Caco-2 (cell line): ENCODE measurements around the gene ST6GAL1. TPM values are rescaled to one million over a fixed set of nuclear protein-coding genes. Genes with fewer than 3 reads are reported as not detected.

Source experiments
- BruUV-seq: library from RNA; stranded (reverse); fragments of 400-500 nt; replicated peaks from 2 replicates; lab custom pipeline; 2021; lab: Mats Ljungman, UMichigan
- CTCF ChIA-PET: fragments of 300-600 bp; sonication (Branson Sonifier 250); formaldehyde crosslinking; loops from one replicate; lab custom pipeline; 2022; ENCODE audit warnings: antibody characterized with exemption; lab: Charles Lee
- POLR2A ChIA-PET: fragments of 300-600 bp; sonication (Branson Sonifier 250); formaldehyde crosslinking; loops from one replicate; lab custom pipeline; 2022; ENCODE audit warnings: antibody characterized with exemption; lab: Charles Lee
- DNase-seq, 2 experiments: peaks; one replicate each; pipeline versions ENCODE4 v3.0.0 to v3.0.0-alpha.2; 2020 to 2022
- H3K27me3 ChIP-seq: replicated peaks from 2 replicates; pipeline ENCODE4 v1.6.0; 2011; ENCODE audit warnings: low read length; ENCODE audit not compliant: control insufficient read depth, insufficient read depth
- H3K36me3 ChIP-seq: 2 replicates; pipeline ENCODE4 v1.5.1; 2011; ENCODE audit warnings: low read length; ENCODE audit not compliant: control insufficient read depth, insufficient read depth
- H3K4me1 ChIP-seq: fragments of 250-450 bp; sonication (Bioruptor Pico); 2 replicates; pipeline ENCODE4 v1.5.1; 2020; ENCODE audit warnings: mild to moderate bottlenecking
- H3K4me3 ChIP-seq: 2 replicates; pipeline ENCODE4 v1.5.1; 2011; ENCODE audit warnings: low read depth, mild to moderate bottlenecking, control low read depth, low read length
- H3K9me3 ChIP-seq: fragments of 250-450 bp; sonication (Bioruptor Pico); 2 replicates; pipeline ENCODE4 v1.5.1; 2020; ENCODE audit warnings: mild to moderate bottlenecking, moderate library complexity
- H3K27ac Mint-ChIP-seq: one replicate; pipeline ENCODE4 v1.8.0; 2022; ENCODE audit warnings: mixed read lengths; ENCODE audit not compliant: unreplicated experiment
- H3K27me3 Mint-ChIP-seq: one replicate; pipeline ENCODE4 v1.8.0; 2022; ENCODE audit warnings: mixed read lengths; ENCODE audit not compliant: insufficient read depth, unreplicated experiment
- H3K36me3 Mint-ChIP-seq: one replicate; pipeline ENCODE4 v1.8.0; 2022; ENCODE audit warnings: mild to moderate bottlenecking, mixed read lengths; ENCODE audit not compliant: insufficient read depth, unreplicated experiment
- H3K4me1 Mint-ChIP-seq: one replicate; pipeline ENCODE4 v1.8.0; 2022; ENCODE audit warnings: low read depth, mixed read lengths; ENCODE audit not compliant: unreplicated experiment
- H3K4me3 Mint-ChIP-seq: one replicate; pipeline ENCODE4 v1.8.0; 2022; ENCODE audit warnings: mild to moderate bottlenecking, moderate library complexity, mixed read lengths; ENCODE audit not compliant: unreplicated experiment
- H3K9me3 Mint-ChIP-seq: one replicate; pipeline ENCODE4 v1.8.0; 2022; ENCODE audit warnings: mixed read lengths; ENCODE audit not compliant: unreplicated experiment
- CTCF ChIP-seq, 2 experiments: fragments of 200-600 bp in 1 of 2; IDR thresholded peaks; 1 replicate in 1 of 2; 2 replicates in 1 of 2; pipeline versions ENCODE4 v1.5.1 to v1.8.0; 2011 to 2022; ENCODE audit warnings: antibody characterized with exemption in 1 of 2, control low read depth in 1 of 2, inconsistent platforms in 1 of 2, low read depth in 1 of 2, low read length in 1 of 2, mild to moderate bottlenecking in 1 of 2, moderate library complexity in 1 of 2; ENCODE audit not compliant: insufficient read depth in 1 of 2, severe bottlenecking in 1 of 2, unreplicated experiment in 1 of 2
- intact Hi-C: fragments of 100-400 bp; cut with micrococcal nuclease; formaldehyde crosslinking; loops from one replicate; pipeline ENCODE4 v1.10.0; 2022; ENCODE audit not compliant: unreplicated experiment
- total RNA-seq: library from RNA; stranded (reverse); gene quantifications from 2 replicates; pipeline ENCODE4 v1.2.3, GENCODE V29; 2022

ST6GAL1 gene
- total RNA-seq, 1 experiment from 2014 or later = 34.6 TPM

- intact Hi-C loops = no loop called here
- Histone ChIP-seq H3K4me1 (no peaks in the 10 kb centered on the region), H3K36me3 (no peaks in the 10 kb centered on the region), H3K4me3 (no peak overlapping the region), H3K9me3 (no peaks in the 10 kb centered on the region), H3K27me3 (no peaks in the 10 kb centered on the region)
- TF ChIP-seq CTCF (IDR thresholded peaks at IDR 0.05; ENCODE audit: insufficient read depth in 1 of 2, low read depth in 1 of 2, low read length in 1 of 2, severe bottlenecking in 1 of 2, unreplicated experiment in 1 of 2) = no peak
- ChIA-PET CTCF (interaction anchor here (0.6 to 1.0 kb wide), 2 partner anchors 72 to 662 kb away, joined by 3 to 4 read pairs; no protein-coding TSS in a partner anchor), POLR2A (interaction anchor here (0.7 kb wide), 1 partner anchor 72 kb away, joined by 3 read pairs; no protein-coding TSS in a partner anchor)
- no peak overlapping the region for H3K27ac Mint-ChIP-seq
- H3K4me1 Mint-ChIP-seq = no peaks in the 10 kb centered on the region
- no peak overlapping the region for H3K4me3 Mint-ChIP-seq
- DNase-seq = no peak
- H3K27me3 Mint-ChIP-seq = no peaks in the 10 kb centered on the region
- no peaks in the 10 kb centered on the region for H3K9me3 Mint-ChIP-seq
- H3K36me3 Mint-ChIP-seq = no peaks in the 10 kb centered on the region
- no TSS peak for BruUV-seq
These were observed 8.7 kb upstream of the ST6GAL1 start for GRCh38 chr3:186921578-186921977.

GRCh38 chr3:186922224-186922623 lies 8.1 kb upstream of the ST6GAL1 start:
- no peaks in the 10 kb centered on the region for H3K4me1 ChIP-seq
- TF ChIP-seq CTCF (IDR thresholded peaks at IDR 0.05; ENCODE audit: insufficient read depth in 1 of 2, low read depth in 1 of 2, low read length in 1 of 2, severe bottlenecking in 1 of 2, unreplicated experiment in 1 of 2) = no peak
- Mint-ChIP-seq H3K36me3 (no peaks in the 10 kb centered on the region), H3K27ac (no peak overlapping the region), H3K9me3 (no peaks in the 10 kb centered on the region), H3K4me1 (no peaks in the 10 kb centered on the region), H3K27me3 (no peaks in the 10 kb centered on the region), H3K4me3 (no peak overlapping the region)
- H3K27me3 ChIP-seq = no peaks in the 10 kb centered on the region
- POLR2A ChIA-PET = interaction anchor here (0.7 kb wide), 1 partner anchor 73 kb away, joined by 3 read pairs; no protein-coding TSS in a partner anchor
- intact Hi-C loops = no loop called here
- BruUV-seq = no TSS peak
- no peak overlapping the region for H3K4me3 ChIP-seq
- H3K36me3 ChIP-seq = no peaks in the 10 kb centered on the region
- DNase-seq = no peak
- CTCF ChIA-PET = interaction anchor here (1.0 kb wide), 1 partner anchor 73 kb away, joined by 4 read pairs; no protein-coding TSS in a partner anchor
- no peaks in the 10 kb centered on the region for H3K9me3 ChIP-seq

- Mint-ChIP-seq H3K27ac (no peak overlapping the region), H3K27me3 (no peaks in the 10 kb centered on the region)
- no peak for TF ChIP-seq CTCF (IDR thresholded peaks at IDR 0.05; ENCODE audit: insufficient read depth in 1 of 2, low read depth in 1 of 2, low read length in 1 of 2, severe bottlenecking in 1 of 2, unreplicated experiment in 1 of 2)
These were observed 7.5 kb upstream of the ST6GAL1 start for GRCh38 chr3:186922790-186923189.

More at GRCh38 chr3:186922790-186923189, 7.5 kb upstream of the ST6GAL1 start:
- no peaks in the 10 kb centered on the region for H3K9me3 ChIP-seq
- BruUV-seq = no TSS peak
- no peak for DNase-seq
- no peak overlapping the region for H3K4me3 Mint-ChIP-seq
- ChIA-PET CTCF (no interaction called here), POLR2A (no interaction called here)
- H3K4me3 ChIP-seq = no peak overlapping the region
- no peaks in the 10 kb centered on the region for H3K4me1 Mint-ChIP-seq
- intact Hi-C loops = no loop called here
- no peaks in the 10 kb centered on the region for H3K9me3 Mint-ChIP-seq
- no peaks in the 10 kb centered on the region for H3K4me1 ChIP-seq
- H3K36me3 ChIP-seq = no peaks in the 10 kb centered on the region
- no peaks in the 10 kb centered on the region for H3K27me3 ChIP-seq
- H3K36me3 Mint-ChIP-seq = no peaks in the 10 kb centered on the region
